Ureter (tissue), 1 donor: Measurements from ENCODE around the gene MRPS11. TPM values are rescaled to one million over a fixed set of nuclear protein-coding genes. Genes with fewer than 3 reads are reported as not detected.

ENCODE experiments used
- total RNA-seq: library from RNA; stranded (reverse); gene quantifications from one replicate; pipeline ENCODE4 v1.2.4, GENCODE V29; 2023
- donor health status: DM: yes; HTN: yes; CAD: no.

Gene MRPS11
- total RNA-seq, 1 donor from 2014 or later = 46.9 TPM

Other genes with a start within 250 kb of the MRPS11 start
- gene NTRK3, start 211.0 kb upstream of the MRPS11 start, total RNA-seq = 11.8 TPM
- 31.0 TPM for gene MRPL46, start 320 bp upstream of the MRPS11 start, total RNA-seq
- 14.1 TPM for gene DET1, start 79.0 kb downstream of the MRPS11 start, total RNA-seq
- gene AEN, start 153.6 kb downstream of the MRPS11 start, total RNA-seq = 17.4 TPM
- gene ISG20, start 171.3 kb downstream of the MRPS11 start, total RNA-seq = 14.2 TPM